ENCODE measurements around the gene KYAT1.
A peak's percentile ranks its signal among the peaks of the same experiment; 100 is the strongest.

KYAT1 gene

GRCh38 chr9:128820665-128821583 is 60.8 kb downstream of the KYAT1 start:
- H3K4me3 ChIP-seq (ENCODE audit: low read depth, low read length, poor library complexity, severe bottlenecking): no peak overlapping the region
- H3K9me2 ChIP-seq (ENCODE audit: low read depth, low read length): no peaks in the 10 kb centered on the region
- no peak overlapping the region for H3K9ac ChIP-seq (ENCODE audit: low read length)
- peaks cover 11% of the 10 kb centered on the region for H3K4me1 ChIP-seq (ENCODE audit: insufficient read depth, low read length, severe bottlenecking)
- no peaks in the 10 kb centered on the region for H4K20me1 ChIP-seq (ENCODE audit: insufficient read depth, low read length)
- no peak overlapping the region for H3K27ac ChIP-seq (ENCODE audit: low read depth, low read length, poor library complexity, severe bottlenecking)
- no peaks in the 10 kb centered on the region for H3K9me3 ChIP-seq (ENCODE audit: low read length)
- H3F3A ChIP-seq (ENCODE audit: insufficient read depth, low read length): 0 out of 2 replicates have a peak, but pooled peaks cover 5% of the 10 kb centered on the region
- H3K36me3 ChIP-seq (ENCODE audit: insufficient read depth, low read length): peaks cover 51% of the 10 kb centered on the region
- H2AFZ ChIP-seq (ENCODE audit: low read length): no peak overlapping the region
- TF ChIP-seq, protein P1, sequence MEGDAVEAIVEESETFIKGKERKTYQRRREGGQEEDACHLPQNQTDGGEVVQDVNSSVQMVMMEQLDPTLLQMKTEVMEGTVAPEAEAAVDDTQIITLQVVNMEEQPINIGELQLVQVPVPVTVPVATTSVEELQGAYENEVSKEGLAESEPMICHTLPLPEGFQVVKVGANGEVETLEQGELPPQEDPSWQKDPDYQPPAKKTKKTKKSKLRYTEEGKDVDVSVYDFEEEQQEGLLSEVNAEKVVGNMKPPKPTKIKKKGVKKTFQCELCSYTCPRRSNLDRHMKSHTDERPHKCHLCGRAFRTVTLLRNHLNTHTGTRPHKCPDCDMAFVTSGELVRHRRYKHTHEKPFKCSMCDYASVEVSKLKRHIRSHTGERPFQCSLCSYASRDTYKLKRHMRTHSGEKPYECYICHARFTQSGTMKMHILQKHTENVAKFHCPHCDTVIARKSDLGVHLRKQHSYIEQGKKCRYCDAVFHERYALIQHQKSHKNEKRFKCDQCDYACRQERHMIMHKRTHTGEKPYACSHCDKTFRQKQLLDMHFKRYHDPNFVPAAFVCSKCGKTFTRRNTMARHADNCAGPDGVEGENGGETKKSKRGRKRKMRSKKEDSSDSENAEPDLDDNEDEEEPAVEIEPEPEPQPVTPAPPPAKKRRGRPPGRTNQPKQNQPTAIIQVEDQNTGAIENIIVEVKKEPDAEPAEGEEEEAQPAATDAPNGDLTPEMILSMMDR (IDR thresholded peaks at IDR 0.05; ENCODE audit: low read length): no peak
- TF ChIP-seq EZH2 (IDR thresholded peaks at IDR 0.05; ENCODE audit: borderline replicate concordance, low read length): no peak
- H3K27me3 ChIP-seq (ENCODE audit: insufficient read depth, low read length): no peaks in the 10 kb centered on the region
- no peak overlapping the region for H3K4me2 ChIP-seq (ENCODE audit: low read length)
- H3K79me2 ChIP-seq (ENCODE audit: insufficient read depth, low read length): no peaks in the 10 kb centered on the region

DNA sequence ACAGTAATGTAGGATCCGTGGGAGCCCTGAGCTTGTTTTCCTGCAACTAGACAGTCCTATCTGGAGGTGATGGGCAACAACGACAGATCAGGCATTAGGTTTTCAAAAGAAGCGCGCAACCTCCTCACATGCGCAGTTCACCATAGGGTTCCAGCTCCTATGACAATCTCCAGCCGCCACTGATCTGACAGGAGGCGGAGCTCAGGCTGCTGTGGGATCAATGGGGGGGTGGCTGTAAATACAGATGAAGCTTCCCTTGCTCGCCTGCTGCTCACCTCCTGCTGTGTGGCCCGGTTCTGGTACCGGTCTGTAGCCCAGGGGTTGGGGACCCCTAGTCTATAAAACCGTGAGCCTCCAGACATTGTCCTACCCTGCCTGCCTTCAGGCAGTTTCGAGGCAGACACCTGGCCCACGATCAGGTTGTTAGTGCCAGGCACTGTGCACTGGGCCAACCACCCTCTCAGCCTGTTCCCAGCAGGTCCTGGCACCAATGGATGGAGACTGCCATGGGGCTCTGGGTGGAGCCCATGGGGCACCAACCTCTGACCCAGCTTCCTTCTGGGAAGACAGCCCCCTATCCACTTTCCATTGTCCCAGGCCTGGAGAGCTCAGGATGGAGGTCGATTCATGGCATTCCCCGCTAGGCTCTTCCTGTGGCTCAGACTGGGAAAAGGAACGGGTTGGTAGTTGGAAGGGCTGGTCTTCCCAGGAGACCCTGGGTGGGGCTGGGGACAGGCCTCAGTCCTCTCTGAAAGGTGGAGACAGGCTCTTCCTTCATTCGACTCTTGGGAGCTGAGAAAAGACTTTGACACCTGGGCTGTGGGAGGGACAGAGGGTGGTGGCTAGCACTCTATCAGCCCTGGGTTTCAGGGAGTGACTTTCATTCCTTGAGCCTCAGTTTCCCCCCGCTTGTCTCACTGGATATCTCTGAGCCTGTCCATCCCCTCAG is 61.8 kb downstream of the KYAT1 start:
- Histone ChIP-seq H3K4me3 (ENCODE audit: low read depth, low read length, poor library complexity, severe bottlenecking) (peak overlapping the region; percentile 71), H3K36me3 (ENCODE audit: insufficient read depth, low read length) (peaks cover 42% of the 10 kb centered on the region), H3K4me1 (ENCODE audit: insufficient read depth, low read length, severe bottlenecking) (peaks cover 11% of the 10 kb centered on the region), H3K9ac (ENCODE audit: low read length) (no peak overlapping the region; the same call in 1 of the 2 replicates), H3K27me3 (ENCODE audit: insufficient read depth, low read length) (no peaks in the 10 kb centered on the region), H3K79me2 (ENCODE audit: insufficient read depth, low read length) (no peaks in the 10 kb centered on the region), H3K27ac (ENCODE audit: low read depth, low read length, poor library complexity, severe bottlenecking) (no peak overlapping the region), H2AFZ (ENCODE audit: low read length) (no peak overlapping the region), H3F3A (ENCODE audit: insufficient read depth, low read length) (0 out of 2 replicates have a peak, but pooled peaks cover 5% of the 10 kb centered on the region), H3K9me3 (ENCODE audit: low read length) (no peaks in the 10 kb centered on the region), H3K9me2 (ENCODE audit: low read depth, low read length) (no peaks in the 10 kb centered on the region), H4K20me1 (ENCODE audit: insufficient read depth, low read length) (no peaks in the 10 kb centered on the region), H3K4me2 (ENCODE audit: low read length) (peak overlapping the region; percentile 96)
- TF ChIP-seq, protein P1 (IDR thresholded peaks at IDR 0.05; ENCODE audit: low read length): no peak
- no peak for TF ChIP-seq EZH2 (IDR thresholded peaks at IDR 0.05; ENCODE audit: borderline replicate concordance, low read length)

DNA sequence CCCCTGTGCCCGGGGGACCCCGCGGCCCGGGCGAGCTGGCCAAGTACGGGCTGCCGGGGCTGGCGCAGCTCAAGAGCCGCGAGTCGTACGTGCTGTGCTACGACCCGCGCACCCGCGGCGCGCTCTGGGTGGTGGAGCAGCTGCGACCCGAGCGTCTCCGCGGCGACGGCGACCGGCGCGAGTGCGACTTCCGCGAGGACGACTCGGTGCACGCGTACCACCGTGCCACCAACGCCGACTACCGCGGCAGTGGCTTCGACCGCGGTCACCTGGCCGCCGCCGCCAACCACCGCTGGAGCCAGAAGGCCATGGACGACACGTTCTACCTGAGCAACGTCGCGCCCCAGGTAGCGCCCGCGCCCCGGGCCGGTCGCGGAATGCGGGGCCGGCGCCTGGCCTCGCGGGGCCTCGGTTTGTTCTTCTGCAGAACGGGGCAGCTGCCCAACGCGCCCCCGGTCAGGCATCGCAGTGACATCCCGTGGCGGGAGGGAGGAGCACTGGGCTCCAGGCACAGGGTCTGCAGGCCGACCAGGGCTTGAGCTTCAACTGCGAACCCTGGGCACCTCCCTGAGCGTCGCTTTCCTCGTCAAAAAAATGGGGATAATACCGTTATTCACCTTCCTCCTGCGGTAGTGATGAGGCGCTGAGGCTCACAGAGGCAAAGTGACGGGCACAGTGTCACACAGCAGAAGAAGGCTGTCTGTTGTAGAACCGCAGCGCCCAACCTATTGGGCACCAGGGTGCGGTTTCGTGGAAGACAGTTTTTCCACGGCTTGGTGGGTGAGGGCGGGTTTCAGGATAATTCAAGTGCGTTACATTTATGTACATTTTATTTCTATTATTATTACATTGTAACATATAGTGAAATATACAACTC is 62.7 kb downstream of the KYAT1 start:
- 0 out of 2 replicates have a peak, but pooled peaks cover 5% of the 10 kb centered on the region for H3F3A ChIP-seq (ENCODE audit: insufficient read depth, low read length)
- TF ChIP-seq, protein P1 (IDR thresholded peaks at IDR 0.05; ENCODE audit: low read length): no peak
- no peak for TF ChIP-seq EZH2 (IDR thresholded peaks at IDR 0.05; ENCODE audit: borderline replicate concordance, low read length)
- peak overlapping the region; percentile 55 for H3K27ac ChIP-seq (ENCODE audit: low read depth, low read length, poor library complexity, severe bottlenecking)
- H3K36me3 ChIP-seq (ENCODE audit: insufficient read depth, low read length): peaks cover 33% of the 10 kb centered on the region
- no peaks in the 10 kb centered on the region for H3K79me2 ChIP-seq (ENCODE audit: insufficient read depth, low read length)
- no peak overlapping the region for H2AFZ ChIP-seq (ENCODE audit: low read length)
- peaks cover 11% of the 10 kb centered on the region for H3K4me1 ChIP-seq (ENCODE audit: insufficient read depth, low read length, severe bottlenecking)
- no peaks in the 10 kb centered on the region for H3K9me2 ChIP-seq (ENCODE audit: low read depth, low read length)
- H3K4me2 ChIP-seq (ENCODE audit: low read length): peak overlapping the region; percentile 96
- no peaks in the 10 kb centered on the region for H3K9me3 ChIP-seq (ENCODE audit: low read length)
- H3K9ac ChIP-seq (ENCODE audit: low read length): peak overlapping the region; percentile 69
- no peaks in the 10 kb centered on the region for H4K20me1 ChIP-seq (ENCODE audit: insufficient read depth, low read length)
- no peaks in the 10 kb centered on the region for H3K27me3 ChIP-seq (ENCODE audit: insufficient read depth, low read length)
- peak overlapping the region; percentile 71 for H3K4me3 ChIP-seq (ENCODE audit: low read depth, low read length, poor library complexity, severe bottlenecking)
